SK-N-MC (cell line): Measurements from ENCODE around the gene ELOB.
A peak's percentile ranks its signal among the peaks of the same experiment; 100 is the strongest.

Experiments used
- EZH2 ChIP-seq: fragments of 200-600 bp; sonication (generic); IDR thresholded peaks from one replicate; pipeline ENCODE4 v1.6.1; 2017; ENCODE audit warnings: antibody characterized with exemption
- POLR2AphosphoS5 ChIP-seq: IDR thresholded peaks from 2 replicates; pipeline ENCODE4 v1.6.1; 2012; ENCODE audit warnings: mild to moderate bottlenecking, low read depth, low read length, borderline replicate concordance

GRCh38 chr16:2752850-2753732 is 24.0 kb downstream of the ELOB start:
- TF ChIP-seq POLR2AphosphoS5 (0 out of 2 replicates have a peak, but pooled peaks have one; percentile 20), EZH2 (no peak)
